HepG2 (cell line): Measurements from ENCODE around the gene ATRX.

ENCODE experiments used
- GATA4 ChIP-seq: sonication (generic); IDR thresholded peaks from 2 replicates; pipeline ENCODE4 v1.6.1; 2016; ENCODE audit warnings: antibody characterized with exemption, low read depth, borderline replicate concordance
- MAFK ChIP-seq, 2 experiments: IDR thresholded peaks in 1 of 2; conservative IDR thresholded peaks in 1 of 2; 2 replicates each; pipeline ENCODE4 v1.6.1; 2011; ENCODE audit warnings: improper control_type of control experiment in 2 of 2, low read length in 2 of 2
- ZZZ3 ChIP-seq: sonication (generic); formaldehyde crosslinking; IDR thresholded peaks from 2 replicates; pipeline ENCODE4 v1.4.0; 2020; ENCODE audit warnings: missing genetic modification reagents, mild to moderate bottlenecking, borderline replicate concordance

DNA sequence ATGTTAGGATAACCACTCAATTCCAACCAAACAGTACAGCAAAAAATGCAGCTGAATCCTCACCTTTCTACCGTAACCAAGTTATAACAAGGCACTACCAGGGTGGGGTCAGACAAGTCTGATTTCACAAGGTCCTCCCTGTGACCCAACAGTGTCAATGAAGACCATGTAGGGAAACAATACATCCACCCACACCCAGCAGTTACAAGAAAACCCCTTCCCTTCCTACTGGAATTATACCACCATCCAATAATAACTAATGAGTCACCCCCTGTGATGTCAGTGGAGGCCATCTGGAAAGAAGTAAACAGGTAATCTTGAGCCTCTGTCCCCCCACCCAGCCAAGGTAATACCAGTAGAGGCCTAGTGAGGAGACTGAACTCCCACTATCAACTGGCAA, 221.2 kb downstream of the ATRX start:
- no peak for TF ChIP-seq ZZZ3 (CRISPR knock-in tag)
- no peak for TF ChIP-seq MAFK (conservative IDR thresholded peaks at IDR 0.05 in 1 of 2, IDR thresholded peaks at IDR 0.05 in 1 of 2; ENCODE audit: low read length in 2 of 2)
- no peak for TF ChIP-seq GATA4
